ENCODE results near the gene CIB4. TPM values are rescaled to one million over a fixed set of nuclear protein-coding genes. Genes with fewer than 3 reads are reported as not detected.

The CIB4 gene
- total and polyA plus RNA-seq, 2 of the 4 experiments (the other 2 are of a cell fraction): not detected

DNA sequence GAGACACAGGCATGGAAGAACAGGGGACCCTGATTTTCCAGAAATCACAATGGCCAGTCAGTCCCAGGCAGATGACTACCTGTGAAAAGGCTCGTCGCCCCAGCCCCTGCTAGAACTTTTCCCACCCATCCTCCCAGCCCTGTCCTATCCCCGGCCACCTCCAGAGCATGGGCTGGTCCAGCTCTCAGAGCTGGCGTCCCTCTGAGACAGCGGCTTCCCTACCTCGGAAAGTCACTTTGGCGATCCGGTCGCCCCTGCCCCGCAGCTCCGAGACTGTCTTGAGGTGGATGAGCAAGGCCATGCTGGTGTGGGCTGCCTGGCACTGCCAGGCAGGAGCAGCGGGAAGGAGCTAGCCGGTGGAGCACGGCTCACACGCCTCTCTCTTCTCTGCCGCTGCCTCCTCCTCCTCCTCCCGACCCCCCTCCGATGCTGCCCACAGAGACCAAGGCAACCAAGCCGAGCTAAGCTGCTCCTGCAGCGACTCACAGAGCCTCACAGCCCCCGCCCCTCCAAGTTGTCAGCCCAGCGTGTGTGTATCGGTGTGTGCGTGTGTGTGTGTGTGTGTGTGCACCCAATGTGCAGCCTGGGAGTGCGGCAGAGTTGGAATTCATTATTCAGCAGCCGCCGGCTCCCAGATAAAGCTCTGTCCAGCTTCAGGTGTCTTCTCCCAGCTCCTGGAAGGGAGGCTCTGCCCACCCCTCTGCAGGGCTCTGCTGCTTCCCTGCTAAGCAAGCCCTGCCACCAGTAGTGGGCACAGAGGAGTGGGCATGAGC, 82.7 kb downstream of the CIB4 start:
- POLR2A ChIA-PET (ENCODE audit: unreplicated experiment): no interaction called here
- no peak overlapping the region for H4K91ac ChIP-seq (ENCODE audit: insufficient read depth, low read depth, low read length)
- whole genome bisulfite sequencing, 2 experiments (ENCODE audit: extremely low coverage in 2 of 2, insufficient read length in 1 of 2): 23% methylated on average over 6 of the region's 27 CpGs; no CpG with 5 or more reads in 1 of the 2 experiments

More for the DNA sequence above, 82.7 kb downstream of the CIB4 start:
- dilution Hi-C loops (cut with HindIII; ENCODE audit: low sequenced_read_pairs, unreplicated experiment) (no loop called here), intact Hi-C loops (cut with micrococcal nuclease) (no loop called here), in situ Hi-C loops (cut with MboI; ENCODE audit: low sequenced_read_pairs) (no loop called here)
- Histone ChIP-seq H3K9me3 (ENCODE audit: control insufficient read depth, insufficient read depth, low read length) (no peaks in the 10 kb centered on the region), H2BK20ac (ENCODE audit: low read depth, low read length) (no peak overlapping the region), H3K79me1 (ENCODE audit: low read depth in 1 of 2, low read length in 2 of 2) (no peaks in the 10 kb centered on the region), H3K4me1 (ENCODE audit: control insufficient read depth, insufficient read depth, low read length) (no peaks in the 10 kb centered on the region; the same call in 1 of the 2 replicates), H3K9me1 (ENCODE audit: insufficient read depth, low read length) (no peaks in the 10 kb centered on the region), H3K4ac (ENCODE audit: low read depth, low read length) (no peak overlapping the region), H4K8ac (ENCODE audit: low read depth in 2 of 2, low read length in 2 of 2) (no peak overlapping the region), H2BK5ac (ENCODE audit: low read depth, low read length, poor library complexity, severe bottlenecking) (no peak overlapping the region), H2AFZ (replicated peaks; ENCODE audit: low read length, poor library complexity) (peak overlapping the region; percentile 23), H3K18ac (ENCODE audit: low read depth, low read length) (no peak overlapping the region), H3K27me3 (ENCODE audit: control insufficient read depth, insufficient read depth, low read length) (peaks cover 85% of the 10 kb centered on the region), H4K5ac (ENCODE audit: low read depth, low read length) (no peak overlapping the region), H3K23ac (ENCODE audit: low read depth, low read length) (no peak overlapping the region), H3K4me2 (ENCODE audit: low read depth, low read length) (no peak overlapping the region), H3K27ac (ENCODE audit: insufficient read depth, low read length) (no peak overlapping the region), H3K9ac (ENCODE audit: low read depth, low read length) (no peak overlapping the region), H4K20me1 (ENCODE audit: insufficient read depth, low read length) (no peaks in the 10 kb centered on the region), H3K36me3 (ENCODE audit: control insufficient read depth, insufficient read depth, low read length) (no peaks in the 10 kb centered on the region), H3K56ac (ENCODE audit: extremely low read depth, insufficient read depth, low read length) (no peak overlapping the region), H2AK5ac (ENCODE audit: low read depth, low read length) (no peak overlapping the region), H2BK15ac (ENCODE audit: low read depth, low read length) (no peak overlapping the region), H2AK9ac (replicated peaks; ENCODE audit: low read depth, low read length, poor library complexity) (no peak overlapping the region), H2BK120ac (ENCODE audit: low read depth, low read length) (no peak overlapping the region), H3K4me3 (ENCODE audit: insufficient read depth, low read depth, low read length) (no peak overlapping the region), H3K14ac (replicated peaks; ENCODE audit: low read depth, low read length) (no peak overlapping the region)
- CTCF ChIA-PET: no interaction called here
- TF ChIP-seq RCOR1 (IDR thresholded peaks at IDR 0.05; ENCODE audit: insufficient replicate concordance, low read length) (no peak), MAFK (IDR thresholded peaks at IDR 0.05; ENCODE audit: low read depth, low read length) (no peak), NFE2L2 (IDR thresholded peaks at IDR 0.05; ENCODE audit: low read depth, low read length) (no peak), ELK1 (IDR thresholded peaks at IDR 0.05; ENCODE audit: borderline replicate concordance, low read depth, low read length) (no peak), RAD21 (IDR thresholded peaks at IDR 0.05; ENCODE audit: low read length) (no peak), MXI1 (IDR thresholded peaks at IDR 0.05; ENCODE audit: borderline replicate concordance, low read depth, low read length) (no peak), CHD1 (IDR thresholded peaks at IDR 0.05; ENCODE audit: low read depth, low read length) (no peak), FOS (IDR thresholded peaks at IDR 0.05; ENCODE audit: low read depth, low read length) (no peak), POLR2A (IDR thresholded peaks at IDR 0.05; ENCODE audit: low read depth, low read length) (no peak), MAZ (IDR thresholded peaks at IDR 0.05; ENCODE audit: borderline replicate concordance, low read depth, low read length) (no peak), CTCF (conservative IDR thresholded peaks at IDR 0.05; ENCODE audit: low read depth, low read length) (no peak), BHLHE40 (IDR thresholded peaks at IDR 0.05; ENCODE audit: low read depth, low read length) (no peak), CEBPB (IDR thresholded peaks at IDR 0.05; ENCODE audit: low read depth, low read length) (no peak), RFX5 (IDR thresholded peaks at IDR 0.05; ENCODE audit: low read depth, low read length) (no peak), SMC3 (IDR thresholded peaks at IDR 0.05; ENCODE audit: low read depth, low read length) (no peak)
- TF ChIP-seq, protein P1, sequence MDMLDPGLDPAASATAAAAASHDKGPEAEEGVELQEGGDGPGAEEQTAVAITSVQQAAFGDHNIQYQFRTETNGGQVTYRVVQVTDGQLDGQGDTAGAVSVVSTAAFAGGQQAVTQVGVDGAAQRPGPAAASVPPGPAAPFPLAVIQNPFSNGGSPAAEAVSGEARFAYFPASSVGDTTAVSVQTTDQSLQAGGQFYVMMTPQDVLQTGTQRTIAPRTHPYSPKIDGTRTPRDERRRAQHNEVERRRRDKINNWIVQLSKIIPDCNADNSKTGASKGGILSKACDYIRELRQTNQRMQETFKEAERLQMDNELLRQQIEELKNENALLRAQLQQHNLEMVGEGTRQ (IDR thresholded peaks at IDR 0.05; ENCODE audit: low read depth, low read length): no peak
- DNase-seq (no peak), ATAC-seq (ENCODE audit: low read depth) (no peak)
- BruUV-seq (replicated peaks): no TSS peak

All from IMR-90 (cell line).